ENCODE measurements around the gene SYT13.

SYT13 gene

GRCh38 chr11:45212566-45213315, 73.4 kb downstream of the SYT13 start:
- no peaks in the 10 kb centered on the region for H3K9me3 Mint-ChIP-seq

GRCh38 chr11:45211732-45212131, 74.4 kb downstream of the SYT13 start:
- Mint-ChIP-seq H3K9me3 (no peaks in the 10 kb centered on the region), H3K27ac (no peak overlapping the region), H3K4me3 (no peak overlapping the region), H3K27me3 (no peaks in the 10 kb centered on the region), H3K4me1 (peaks cover 26% of the 10 kb centered on the region), H3K36me3 (peaks cover 32% of the 10 kb centered on the region)
- ATAC-seq, result no peak

More at GRCh38 chr11:45212566-45213315, 73.4 kb downstream of the SYT13 start:
- no peak for ATAC-seq
- no peaks in the 10 kb centered on the region for H3K27me3 Mint-ChIP-seq
- peaks cover 26% of the 10 kb centered on the region for H3K4me1 Mint-ChIP-seq
- no peak overlapping the region for H3K4me3 Mint-ChIP-seq
- peaks cover 37% of the 10 kb centered on the region for H3K36me3 Mint-ChIP-seq
- no peak overlapping the region for H3K27ac Mint-ChIP-seq

DNA sequence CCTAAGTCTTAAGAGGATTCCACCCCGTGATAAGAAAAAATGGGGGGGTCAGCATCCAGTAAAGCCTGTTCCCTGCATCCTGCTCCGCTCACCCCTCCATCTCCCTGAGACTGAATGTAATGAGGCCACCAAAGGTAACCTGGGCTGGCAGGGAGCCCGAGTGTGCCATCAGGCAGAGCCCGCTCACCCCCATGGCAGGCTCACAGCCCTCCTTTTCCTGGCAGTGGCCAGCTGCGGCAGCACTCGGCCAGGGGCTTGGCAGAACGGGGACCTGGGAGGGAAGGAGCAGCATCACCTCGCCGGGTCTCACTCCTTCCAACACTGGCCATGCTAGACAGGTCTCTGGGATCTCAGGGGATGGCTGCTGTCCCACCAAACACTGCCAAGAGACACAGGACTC, 75.3 kb downstream of the SYT13 start:
- Mint-ChIP-seq H3K27ac (peak overlapping the region; percentile 38), H3K4me3 (no peak overlapping the region), H3K9me3 (no peaks in the 10 kb centered on the region), H3K4me1 (peaks cover 26% of the 10 kb centered on the region), H3K27me3 (no peaks in the 10 kb centered on the region), H3K36me3 (peaks cover 32% of the 10 kb centered on the region)
- no peak for ATAC-seq

GRCh38 chr11:45209891-45210699, 76.0 kb downstream of the SYT13 start:
- Mint-ChIP-seq H3K27ac (peak overlapping the region; percentile 38), H3K4me3 (no peak overlapping the region), H3K9me3 (no peaks in the 10 kb centered on the region), H3K27me3 (no peaks in the 10 kb centered on the region), H3K4me1 (peaks cover 21% of the 10 kb centered on the region), H3K36me3 (peaks cover 38% of the 10 kb centered on the region)
- ATAC-seq, result peak; percentile 59

DNA sequence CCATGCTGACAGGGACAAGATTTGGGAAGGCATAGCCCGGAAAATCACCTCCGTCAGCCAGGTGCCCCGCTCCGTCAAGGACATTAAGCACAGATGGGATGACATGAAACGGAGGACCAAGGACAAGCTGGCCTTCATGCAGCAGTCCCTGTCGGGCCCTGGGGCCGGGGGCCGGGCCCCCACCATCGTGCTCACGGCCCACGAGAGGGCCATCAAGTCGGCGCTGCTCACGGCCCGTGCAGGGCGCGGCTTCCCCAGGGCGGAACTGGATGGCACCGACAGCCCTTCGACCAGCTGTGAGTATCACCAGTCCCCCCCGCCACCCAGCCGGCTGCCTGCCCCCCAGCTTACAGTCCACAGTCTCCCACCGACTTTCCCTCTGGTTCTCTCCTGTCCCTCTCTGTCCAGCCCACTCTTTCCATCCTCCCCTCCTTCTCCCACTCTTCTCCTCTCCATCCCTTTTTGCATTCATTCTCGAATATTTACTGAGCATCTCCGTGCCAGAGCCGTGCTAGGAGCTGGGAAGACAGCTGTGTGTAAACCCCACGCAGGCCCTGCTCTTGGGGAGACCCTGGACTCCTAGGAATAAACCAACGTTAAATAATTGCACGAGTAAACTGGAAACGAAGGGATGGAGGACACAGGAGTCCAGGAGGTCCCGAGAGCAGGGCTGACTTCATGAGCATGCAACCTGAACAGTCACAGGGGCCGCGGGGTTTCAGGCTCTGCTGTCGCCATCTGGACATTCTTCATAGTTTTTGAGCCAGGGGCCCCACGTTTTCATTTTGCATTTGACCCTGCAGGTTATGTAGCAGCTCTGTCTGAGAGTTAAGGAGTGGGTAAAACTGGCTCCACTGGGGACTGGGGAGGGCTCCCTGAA, 76.9 kb downstream of the SYT13 start:
- no peaks in the 10 kb centered on the region for H3K27me3 Mint-ChIP-seq
- peak overlapping the region; percentile 38 for H3K27ac Mint-ChIP-seq
- no peaks in the 10 kb centered on the region for H3K9me3 Mint-ChIP-seq
- no peak overlapping the region for H3K4me3 Mint-ChIP-seq
- H3K36me3 Mint-ChIP-seq, result peaks cover 43% of the 10 kb centered on the region
- peaks cover 16% of the 10 kb centered on the region for H3K4me1 Mint-ChIP-seq
- ATAC-seq, result no peak

DNA sequence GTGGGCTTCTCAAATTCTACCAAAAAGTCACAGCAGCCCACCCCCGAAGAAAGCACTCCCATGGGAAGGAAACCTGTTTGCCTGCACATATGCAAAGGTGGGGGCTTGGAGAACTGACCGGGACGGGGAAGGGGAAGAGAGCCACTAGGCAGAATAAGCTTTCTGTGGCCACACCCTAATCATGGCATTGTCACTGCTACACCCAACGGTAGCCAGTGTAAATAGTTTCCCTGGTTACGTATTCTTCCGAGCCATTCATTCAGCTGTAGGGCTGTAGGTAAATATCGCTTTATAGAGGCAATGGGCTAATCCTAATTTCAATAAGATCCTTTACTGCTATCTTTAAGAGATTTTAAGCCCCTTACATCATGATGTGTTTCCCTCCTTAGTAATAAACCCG, 78.0 kb downstream of the SYT13 start:
- Mint-ChIP-seq H3K9me3 (peaks cover under 1% of the 10 kb centered on the region), H3K4me3 (no peak overlapping the region), H3K36me3 (peaks cover 45% of the 10 kb centered on the region), H3K4me1 (peaks cover 16% of the 10 kb centered on the region), H3K27ac (no peak overlapping the region), H3K27me3 (no peaks in the 10 kb centered on the region)
- no peak for ATAC-seq

GRCh38 chr11:45205978-45206377, 80.2 kb downstream of the SYT13 start:
- no peak for ATAC-seq
- Mint-ChIP-seq H3K4me1 (peaks cover 16% of the 10 kb centered on the region), H3K27me3 (no peaks in the 10 kb centered on the region), H3K9me3 (peaks cover 6% of the 10 kb centered on the region), H3K27ac (no peak overlapping the region), H3K36me3 (peaks cover 49% of the 10 kb centered on the region), H3K4me3 (no peak overlapping the region)

- no peak overlapping the region for H3K27ac Mint-ChIP-seq
- no peak overlapping the region for H3K4me3 Mint-ChIP-seq
- H3K27me3 Mint-ChIP-seq, result no peaks in the 10 kb centered on the region
- no peak for ATAC-seq
- peaks cover 6% of the 10 kb centered on the region for H3K9me3 Mint-ChIP-seq
- H3K36me3 Mint-ChIP-seq, result peaks cover 54% of the 10 kb centered on the region
- peaks cover 8% of the 10 kb centered on the region for H3K4me1 Mint-ChIP-seq
Observed at GRCh38 chr11:45204761-45205160, 81.4 kb downstream of the SYT13 start.

- H3K4me1 Mint-ChIP-seq, result no peaks in the 10 kb centered on the region
- H3K27me3 Mint-ChIP-seq, result no peaks in the 10 kb centered on the region
- no peaks in the 10 kb centered on the region for H3K9me3 Mint-ChIP-seq
- no peak overlapping the region for H3K27ac Mint-ChIP-seq
- no peak for ATAC-seq
- H3K36me3 Mint-ChIP-seq, result peaks cover 68% of the 10 kb centered on the region
- no peak overlapping the region for H3K4me3 Mint-ChIP-seq
Observed at GRCh38 chr11:45193695-45194094, 92.4 kb downstream of the SYT13 start.
